Muscle of back (tissue), 13 donors: ENCODE measurements around the gene FGG. TPM values are rescaled to one million over a fixed set of nuclear protein-coding genes. Genes with fewer than 3 reads are reported as not detected.

ENCODE experiments used
- DNase-seq, 3 donors: peaks; one replicate each; pipeline versions ENCODE4 v3.0.0 to v3.0.0-alpha.2; 2013
- long read RNA-seq, 9 donors: transcript quantifications; one replicate each; lab custom pipeline, GENCODE V29; 2026
- polyA plus RNA-seq, 10 donors: library from polyadenylated mRNA; unstranded; fragments of 120-200 nt; gene quantifications; one replicate each; pipeline ENCODE4 v1.2.1, GENCODE V29; 2013; ENCODE audit not compliant: insufficient read length in 10 of 10

Gene FGG
- 1 to 10 TPM in 1 of 10 donors, under 1 TPM in 1, not detected in 8; 0.31 to 2.6 TPM for polyA plus RNA-seq
- long read RNA-seq, donor 1 = 0 reads
- long read RNA-seq, donor 2 = 0 reads
- long read RNA-seq, donor 3 = 0 reads
- long read RNA-seq, donor 4 = 0 reads
- long read RNA-seq, donor 5 = 0 reads
- long read RNA-seq, donor 6 = 0 reads
- long read RNA-seq, donor 7 = 0 reads
- long read RNA-seq, donor 8 = 0 reads
- long read RNA-seq, donor 9 = 0 reads

DNA sequence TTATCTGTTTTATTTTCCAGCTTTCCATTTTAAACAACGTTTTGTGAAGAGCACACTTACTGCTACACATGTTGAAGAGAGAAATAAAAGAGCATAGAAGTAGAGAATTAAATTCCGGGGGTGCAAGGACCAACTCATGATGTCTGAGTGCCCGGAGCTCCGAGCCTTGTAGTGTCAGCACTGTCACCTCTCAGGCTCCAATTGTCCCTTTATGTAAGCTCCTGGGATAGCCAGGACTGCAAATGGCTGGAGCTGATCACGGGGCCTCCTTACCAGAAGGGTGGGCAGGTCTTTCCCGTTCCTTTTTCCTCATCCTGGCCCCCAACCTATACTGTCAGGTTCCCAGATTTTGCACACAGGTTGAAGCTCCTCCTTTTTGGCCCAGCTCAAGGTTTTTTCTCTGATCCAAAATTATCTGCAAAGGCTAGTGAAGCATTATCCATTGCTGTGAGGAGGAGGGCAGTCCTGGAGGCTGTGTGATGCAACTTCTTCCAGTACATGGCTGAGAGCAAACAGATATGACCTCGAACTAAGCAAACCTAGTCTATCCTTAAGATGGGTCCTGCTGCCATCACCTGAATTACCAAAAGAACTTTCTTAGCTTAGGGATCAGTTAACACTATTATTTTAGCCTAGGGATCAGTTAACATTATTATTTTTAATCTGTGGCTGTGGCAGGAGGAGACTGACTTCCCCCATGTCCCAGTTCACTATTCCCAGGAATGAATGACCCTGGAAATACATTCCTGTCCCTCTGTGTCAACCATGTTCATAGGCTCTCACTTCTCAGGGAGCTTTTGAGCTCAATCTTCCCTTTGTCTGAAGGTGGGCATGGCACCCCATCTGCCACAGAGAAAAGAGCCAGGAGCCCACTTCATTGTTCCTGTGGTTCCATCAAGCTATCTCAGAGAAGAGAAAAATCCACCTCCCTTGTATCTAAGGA, at the start of gene FGG:
FGG (minus strand) TSS at position 185 of the 943 bp plus-strand sequence; CDS start at position 138, 47 bp downstream.
- DNase-seq = no peak

DNA sequence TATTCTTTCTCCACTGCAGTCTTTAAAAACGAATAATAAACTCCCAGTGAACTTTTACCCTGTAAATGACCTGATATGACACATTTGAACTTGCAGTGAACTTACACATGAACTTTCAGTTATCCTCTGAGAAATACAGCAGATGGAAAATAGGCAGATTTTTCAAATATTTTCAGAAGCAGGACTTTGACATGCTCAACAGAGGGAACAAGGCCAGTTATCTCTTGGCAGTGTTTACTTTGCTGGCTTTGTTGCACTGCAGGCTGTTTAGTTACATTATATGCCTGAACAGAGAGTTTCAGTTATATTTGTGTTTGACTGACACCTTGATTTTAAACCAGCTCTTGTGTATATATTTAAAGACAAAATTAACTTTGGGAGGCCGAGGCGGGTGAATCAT, 47.6 kb upstream of the FGG start:
- peak; percentile 74 to 91 (median 83) for DNase-seq

- DNase-seq = peak; percentile 15 to 50 (median 24)
Observed at GRCh38 chr4:154658680-154659405, 46.4 kb upstream of the FGG start.

DNA sequence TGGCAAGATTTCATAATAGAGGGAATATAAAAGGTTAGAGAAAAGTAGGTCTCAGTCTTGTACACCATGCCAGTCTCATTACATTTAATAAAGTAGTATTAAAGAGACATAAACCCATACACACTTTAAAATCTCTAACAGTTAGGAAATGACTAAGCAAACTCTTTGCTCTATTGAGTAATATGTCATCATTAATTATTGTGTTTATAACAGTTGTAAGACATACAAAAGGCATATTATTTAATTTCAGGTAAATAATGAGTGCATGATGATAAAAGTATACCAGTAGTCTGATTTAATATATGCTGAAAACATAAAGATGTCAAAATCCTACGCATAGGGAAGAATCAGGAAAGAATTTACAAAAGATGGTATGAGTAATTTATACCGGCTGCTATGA, 31.0 kb upstream of the FGG start:
- DNase-seq = no peak

GRCh38 chr4:154642373-154643009, 30.0 kb upstream of the FGG start:
- DNase-seq = no peak

DNA sequence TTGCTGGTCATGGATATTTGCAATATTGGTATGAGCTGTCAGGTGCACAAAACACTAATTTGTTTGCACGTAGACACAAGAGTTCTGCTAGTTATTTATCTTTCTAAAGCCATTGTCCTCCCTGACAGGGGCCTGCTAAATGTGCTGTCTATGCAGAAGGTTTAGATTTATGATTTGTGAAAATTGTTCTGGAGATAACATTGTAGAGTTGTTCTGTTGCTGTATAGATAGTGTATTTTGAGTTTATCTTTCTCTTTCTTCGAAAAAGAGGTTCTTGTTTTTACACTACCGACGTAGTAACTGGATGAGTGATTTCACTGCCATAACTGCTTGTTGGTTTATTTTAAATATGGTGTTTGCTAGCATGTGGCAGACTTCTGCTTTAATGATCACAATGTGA, 28.5 kb upstream of the FGG start:
- DNase-seq = no peak

DNA sequence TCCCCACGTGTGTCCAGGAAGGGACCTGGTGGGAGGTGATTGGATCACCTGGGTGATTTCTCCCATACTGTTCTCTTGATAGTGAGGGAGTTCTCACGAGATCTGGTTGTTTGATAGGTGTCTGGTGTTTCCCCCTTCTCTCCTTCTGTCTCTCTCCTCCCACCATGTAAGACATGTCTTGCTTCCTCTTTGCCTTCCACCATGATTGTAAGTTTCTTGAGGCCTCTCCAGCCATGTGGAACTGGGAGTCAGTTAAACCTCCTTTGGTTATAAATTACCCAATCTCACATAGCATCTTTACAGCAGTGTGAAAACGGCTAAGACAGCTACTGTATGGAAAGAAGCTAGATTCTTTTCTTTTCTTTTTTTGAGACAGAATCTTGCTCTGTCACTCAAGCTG, 21.6 kb upstream of the FGG start:
- no peak for DNase-seq

GRCh38 chr4:154631828-154632227, 19.4 kb upstream of the FGG start:
- no peak for DNase-seq

DNA sequence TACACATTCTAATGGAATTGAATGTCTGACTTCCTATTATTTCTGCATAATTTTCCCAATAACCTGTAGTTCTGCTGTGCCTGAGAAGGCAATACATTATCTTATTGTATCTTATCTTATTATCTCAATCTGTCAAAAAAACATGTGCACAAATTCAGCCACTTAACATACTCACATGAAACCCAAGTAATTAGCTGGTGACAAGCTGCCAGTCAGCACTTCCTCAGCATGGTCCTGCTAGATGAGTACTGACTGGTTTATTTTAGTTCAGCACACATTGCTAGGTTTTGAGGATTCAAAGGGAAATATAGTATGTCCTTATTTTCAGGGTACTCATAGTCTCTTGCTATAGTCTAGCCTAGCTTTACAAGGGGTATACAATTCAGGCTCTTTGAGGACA, 17.9 kb upstream of the FGG start:
- DNase-seq = no peak

GRCh38 chr4:154626793-154627484, 14.5 kb upstream of the FGG start:
- DNase-seq = peak; percentile 26 to 82 (median 34)

DNA sequence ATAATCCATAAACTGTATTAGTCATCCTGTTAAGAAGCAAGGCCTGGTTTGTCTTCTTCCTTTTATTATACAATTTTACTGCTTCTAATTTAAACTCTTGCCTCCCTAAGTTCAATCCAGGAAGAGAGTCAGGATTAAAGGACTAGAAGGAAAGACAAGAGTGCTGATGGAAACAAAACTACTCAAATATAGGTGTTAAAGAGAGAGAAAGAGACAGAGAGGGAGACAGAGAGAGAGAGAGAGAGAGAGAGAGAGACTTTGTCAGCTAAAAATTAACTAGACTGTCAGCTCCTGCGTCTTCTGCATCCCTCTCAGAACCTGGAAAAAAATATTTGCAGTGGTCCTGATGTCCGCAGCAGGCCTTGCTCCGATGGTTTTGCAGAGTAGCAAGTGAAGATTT, 13.5 kb upstream of the FGG start:
- DNase-seq = no peak

- DNase-seq = no peak
Observed at GRCh38 chr4:154623995-154624394, 11.5 kb upstream of the FGG start.

DNA sequence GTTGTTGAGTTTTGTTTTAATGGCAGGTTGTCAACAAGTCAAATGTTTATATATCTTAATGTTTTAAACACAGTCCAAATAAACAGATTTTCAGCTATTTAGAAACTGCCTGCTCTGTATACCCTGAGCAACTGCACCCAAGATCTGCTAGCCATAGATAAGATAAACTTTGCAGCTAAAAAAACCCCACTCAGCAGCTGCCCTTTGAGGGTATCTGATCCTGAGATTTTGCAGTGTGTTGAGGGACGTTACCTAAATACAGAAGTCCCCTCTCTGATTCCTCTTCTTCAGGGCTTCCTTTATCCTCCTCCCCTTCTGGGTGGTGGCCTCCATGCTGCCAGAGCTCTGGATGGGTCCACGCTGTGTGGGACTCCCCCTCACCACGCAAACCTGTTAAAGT, 11.0 kb upstream of the FGG start:
- no peak for DNase-seq

DNA sequence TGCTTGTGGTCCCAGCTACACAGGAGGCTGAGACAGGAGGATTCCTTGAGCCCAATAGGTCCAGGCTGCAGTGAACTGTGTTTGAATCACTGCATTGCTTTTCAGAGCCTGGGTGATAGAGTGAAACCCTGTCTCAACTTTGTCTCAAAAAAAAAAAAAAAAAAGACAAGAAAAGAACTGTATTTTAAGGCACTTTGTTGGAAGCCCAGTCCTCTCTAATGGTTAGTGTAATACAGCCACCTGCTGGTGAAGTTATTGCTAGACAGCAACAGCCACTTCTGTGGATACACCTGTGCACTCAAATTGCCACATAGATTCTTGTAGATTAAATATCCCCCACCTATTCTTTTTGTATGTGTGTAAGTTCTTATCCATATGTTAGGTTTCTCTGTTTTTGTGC, 10.1 kb upstream of the FGG start:
- peak in 2 of 3 donors; percentile 25 to 59 for DNase-seq

DNA sequence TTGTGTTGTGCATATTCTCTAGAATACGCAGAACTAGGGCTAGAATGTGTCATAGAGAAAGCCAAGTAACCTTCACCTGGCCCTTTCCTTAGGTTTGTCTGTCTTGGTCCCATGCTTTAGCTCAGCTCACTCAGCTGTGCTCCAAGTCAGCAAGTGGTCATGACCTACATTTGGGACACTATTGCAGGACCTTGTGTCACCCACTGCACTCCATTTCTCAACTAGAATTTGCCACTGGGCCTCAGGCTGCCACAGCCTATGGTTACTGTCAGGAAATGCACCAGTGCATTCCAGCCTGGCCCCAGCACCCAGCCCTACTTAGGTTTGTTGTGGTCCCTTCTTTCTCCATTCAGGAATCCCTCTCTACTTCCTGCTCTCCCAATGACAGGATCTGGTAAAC, 7.7 kb upstream of the FGG start:
- DNase-seq = no peak

GRCh38 chr4:154618708-154619315, 6.4 kb upstream of the FGG start:
- DNase-seq = peak in 2 of 3 donors; percentile 9 to 51

- no peak for DNase-seq
Observed at GRCh38 chr4:154617820-154618317, 5.4 kb upstream of the FGG start.

- no peak for DNase-seq
Observed at GRCh38 chr4:154616731-154617130, 4.3 kb upstream of the FGG start.

DNA sequence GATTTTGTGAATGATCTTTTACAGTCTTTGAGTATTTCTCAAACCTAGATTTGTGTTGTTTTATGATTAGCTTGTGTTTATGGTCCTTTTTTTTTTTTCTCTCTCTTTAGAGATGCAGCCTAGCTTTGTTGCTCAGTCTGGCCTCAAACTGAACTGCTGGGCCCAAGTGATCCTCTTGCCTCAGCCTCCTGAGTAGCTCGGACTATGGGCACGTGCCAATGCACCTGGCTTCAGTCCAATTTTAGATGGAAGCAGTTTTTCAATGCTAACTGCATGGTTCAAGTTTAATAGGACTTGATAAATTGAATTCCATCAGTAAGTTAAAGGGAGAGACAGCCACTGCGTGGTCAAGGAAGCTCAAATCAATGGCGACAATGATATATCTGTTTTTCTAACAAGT, 3.8 kb upstream of the FGG start:
- no peak for DNase-seq

DNA sequence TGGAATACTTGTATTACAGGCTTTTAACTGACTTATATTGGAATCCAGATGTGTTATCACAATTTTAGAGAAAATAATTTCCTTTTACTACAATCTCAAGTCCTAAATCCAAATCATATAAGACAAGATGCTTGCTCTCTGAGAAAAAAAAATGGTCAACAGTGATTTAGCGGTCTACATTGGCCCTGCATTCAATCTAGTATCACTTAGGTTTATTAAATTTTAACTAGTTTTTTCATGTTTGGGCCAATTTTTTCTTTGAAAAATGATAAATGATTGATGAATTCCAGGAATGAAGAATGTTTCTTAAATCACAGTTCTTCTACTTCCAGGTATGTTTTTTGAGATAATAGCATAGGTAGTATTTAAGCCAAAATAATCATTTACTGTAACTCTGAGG, 2.8 kb upstream of the FGG start:
- no peak for DNase-seq

DNA sequence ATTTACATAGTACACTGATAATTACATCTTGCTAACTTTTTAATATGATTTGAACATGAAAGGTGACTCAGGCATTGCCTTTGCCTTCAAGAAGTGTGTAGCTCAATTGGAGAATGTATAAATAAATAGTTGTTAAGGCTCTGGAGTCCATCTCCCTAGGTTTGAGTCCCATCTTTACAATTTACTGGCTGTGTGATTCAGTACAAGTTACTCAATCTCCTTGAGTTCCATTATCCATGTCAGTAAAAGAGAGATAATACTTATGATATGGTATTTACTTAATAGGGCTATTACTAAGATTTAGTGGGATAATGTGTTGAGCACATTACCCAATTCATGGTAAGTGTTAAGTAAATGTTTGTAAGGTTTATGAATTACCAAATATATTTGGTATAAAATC, 1.9 kb upstream of the FGG start:
- no peak for DNase-seq
